ENCODE results near the gene PPIP5K1. TPM values are rescaled to one million over a fixed set of nuclear protein-coding genes. Genes with fewer than 3 reads are reported as not detected.
A peak's percentile ranks its signal among the peaks of the same experiment; 100 is the strongest.

The PPIP5K1 gene
- total and polyA plus RNA-seq, 9 of the 15 experiments (the other 6 are each of a cell fraction or from before 2014, with no cell fraction given), result 2.5 to 74.6 (median 35.1) TPM

DNA sequence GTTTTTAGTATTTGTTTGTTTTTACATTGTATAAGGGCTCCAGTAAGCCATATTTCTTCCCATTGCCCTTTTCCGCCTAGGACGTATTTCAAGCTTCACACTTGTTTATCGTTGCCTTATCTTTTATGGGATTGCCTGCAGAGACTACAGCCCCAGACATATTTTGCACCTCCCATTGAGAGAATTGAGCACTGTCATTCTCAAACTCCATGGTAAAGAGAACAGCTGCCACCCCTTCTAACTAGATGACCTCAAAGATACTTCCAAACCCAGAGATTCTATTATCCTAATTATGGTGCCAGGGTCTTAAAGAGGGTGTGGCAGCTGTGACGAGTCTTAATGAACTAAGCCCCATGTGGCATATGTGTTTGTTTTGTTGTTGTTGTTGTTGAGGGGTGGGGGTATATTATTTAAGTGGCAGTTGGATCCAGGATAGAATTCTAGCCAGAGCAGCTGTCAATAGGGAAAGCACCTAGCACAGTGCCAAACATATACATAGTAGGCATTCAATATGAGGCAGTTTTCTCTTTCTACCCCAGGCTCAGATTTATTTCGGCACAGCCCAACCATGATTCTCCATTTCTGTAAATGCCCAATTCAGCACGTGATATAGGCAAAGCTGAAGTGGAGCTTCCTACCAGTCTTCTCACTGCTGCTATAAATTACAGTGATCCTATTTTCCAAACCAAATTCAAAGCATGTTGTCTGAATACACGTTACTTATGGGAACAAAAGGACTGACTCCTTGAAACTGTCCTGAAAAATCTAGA lies 96.1 kb downstream of the PPIP5K1 start:
- intact Hi-C loops (cut with micrococcal nuclease), result no loop called here
- ChIA-PET CTCF (ENCODE audit: low intra/inter-chr PET ratio) (no interaction called here), POLR2A (interaction anchor here (0.6 to 1.9 kb wide), 7 partner anchors 10 to 719 kb away, joined by 3 to 8 read pairs (median 6); partner anchors contain the start of gene MAP1A)
- Histone ChIP-seq H3K27me3 (ENCODE audit: control insufficient read depth in 2 of 2, insufficient read depth in 2 of 2, low read length in 2 of 2) (no peaks in the 10 kb centered on the region), H3K4me2 (ENCODE audit: insufficient read depth, low read length) (peak overlapping the region; percentile 97), H4K20me1 (replicated peaks; ENCODE audit: control insufficient read depth, insufficient read depth, low read length) (no peaks in the 10 kb centered on the region), H3K27ac (ENCODE audit: extremely low read depth, low read depth, low read length) (peak overlapping the region; percentile 80), H3K36me3 (ENCODE audit: control insufficient read depth, insufficient read depth, low read length) (peaks cover 23% of the 10 kb centered on the region; the same call in 2 of the 3 replicates), H3K4me1 (replicated peaks in 1 of 2; ENCODE audit: control insufficient read depth in 2 of 2, insufficient read depth in 2 of 2, low read length in 2 of 2) (peaks cover 3 to 11% of the 10 kb centered on the region in 2 experiments; a peak in 3 of 5 replicates), H3K9ac (ENCODE audit: insufficient read depth in 1 of 2, low read depth in 2 of 2, low read length in 2 of 2) (peak overlapping the region in 1 of 2 experiments; percentile 60; a peak in 2 of 4 replicates), H3K9me1 (ENCODE audit: control insufficient read depth, insufficient read depth, low read length) (no peaks in the 10 kb centered on the region), H3K79me2 (ENCODE audit: control insufficient read depth, insufficient read depth, low read length) (0 out of 3 replicates have a peak, but pooled peaks cover 10% of the 10 kb centered on the region), H2AFZ (ENCODE audit: low read depth, low read length) (peak overlapping the region; percentile 98), H3K9me3 (replicated peaks; ENCODE audit: control insufficient read depth, insufficient read depth, low read depth, low read length) (no peaks in the 10 kb centered on the region), H3K4me3 (peak overlapping the region; percentile 77)
- no TSS peak for BruUV-seq (replicated peaks)
- DNase-seq (ENCODE audit: extremely low read depth in 1 of 4, low spot score in 3 of 4) (peak; percentile 24 to 35 (median 28)), FAIRE-seq (peak; percentile 71), ATAC-seq (peak; percentile 27)
- in situ Hi-C loops (cut with MboI), result no loop called here
- WGBS (ENCODE audit: insufficient coverage, low coverage, missing lambda C conversion rate), result 32% methylated on average over 7 of the region's 7 CpGs
- TF ChIP-seq, protein P1, sequence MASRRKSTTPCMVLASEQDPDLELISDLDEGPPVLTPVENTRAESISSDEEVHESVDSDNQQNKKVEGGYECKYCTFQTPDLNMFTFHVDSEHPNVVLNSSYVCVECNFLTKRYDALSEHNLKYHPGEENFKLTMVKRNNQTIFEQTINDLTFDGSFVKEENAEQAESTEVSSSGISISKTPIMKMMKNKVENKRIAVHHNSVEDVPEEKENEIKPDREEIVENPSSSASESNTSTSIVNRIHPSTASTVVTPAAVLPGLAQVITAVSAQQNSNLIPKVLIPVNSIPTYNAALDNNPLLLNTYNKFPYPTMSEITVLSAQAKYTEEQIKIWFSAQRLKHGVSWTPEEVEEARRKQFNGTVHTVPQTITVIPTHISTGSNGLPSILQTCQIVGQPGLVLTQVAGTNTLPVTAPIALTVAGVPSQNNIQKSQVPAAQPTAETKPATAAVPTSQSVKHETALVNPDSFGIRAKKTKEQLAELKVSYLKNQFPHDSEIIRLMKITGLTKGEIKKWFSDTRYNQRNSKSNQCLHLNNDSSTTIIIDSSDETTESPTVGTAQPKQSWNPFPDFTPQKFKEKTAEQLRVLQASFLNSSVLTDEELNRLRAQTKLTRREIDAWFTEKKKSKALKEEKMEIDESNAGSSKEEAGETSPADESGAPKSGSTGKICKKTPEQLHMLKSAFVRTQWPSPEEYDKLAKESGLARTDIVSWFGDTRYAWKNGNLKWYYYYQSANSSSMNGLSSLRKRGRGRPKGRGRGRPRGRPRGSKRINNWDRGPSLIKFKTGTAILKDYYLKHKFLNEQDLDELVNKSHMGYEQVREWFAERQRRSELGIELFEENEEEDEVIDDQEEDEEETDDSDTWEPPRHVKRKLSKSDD (conservative IDR thresholded peaks at IDR 0.05; ENCODE audit: low read length), result no peak
- no peak for TF ChIP-seq RB1 (IDR thresholded peaks at IDR 0.05; ENCODE audit: low read depth)
- no peak for TF ChIP-seq ZNF324 (CRISPR knock-in tag; IDR thresholded peaks at IDR 0.05)
- TF ChIP-seq, protein P2, sequence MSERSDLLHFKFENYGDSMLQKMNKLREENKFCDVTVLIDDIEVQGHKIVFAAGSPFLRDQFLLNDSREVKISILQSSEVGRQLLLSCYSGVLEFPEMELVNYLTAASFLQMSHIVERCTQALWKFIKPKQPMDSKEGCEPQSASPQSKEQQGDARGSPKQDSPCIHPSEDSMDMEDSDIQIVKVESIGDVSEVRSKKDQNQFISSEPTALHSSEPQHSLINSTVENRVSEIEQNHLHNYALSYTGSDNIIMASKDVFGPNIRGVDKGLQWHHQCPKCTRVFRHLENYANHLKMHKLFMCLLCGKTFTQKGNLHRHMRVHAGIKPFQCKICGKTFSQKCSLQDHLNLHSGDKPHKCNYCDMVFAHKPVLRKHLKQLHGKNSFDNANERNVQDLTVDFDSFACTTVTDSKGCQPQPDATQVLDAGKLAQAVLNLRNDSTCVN (CRISPR knock-in tag; IDR thresholded peaks at IDR 0.05), result no peak
- no peak for TF ChIP-seq ZNF124 (CRISPR knock-in tag; IDR thresholded peaks at IDR 0.05)
- peak; percentile 55 for TF ChIP-seq DPF2 (IDR thresholded peaks at IDR 0.05)
- no peak for TF ChIP-seq NONO (IDR thresholded peaks at IDR 0.05; ENCODE audit: low read depth in 2 of 2, low read length in 1 of 2)
- TF ChIP-seq, protein P3, sequence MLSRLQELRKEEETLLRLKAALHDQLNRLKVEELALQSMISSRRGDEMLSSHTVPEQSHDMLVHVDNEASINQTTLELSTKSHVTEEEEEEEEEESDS (CRISPR knock-in tag; IDR thresholded peaks at IDR 0.05), result no peak
- TF ChIP-seq, protein P4, sequence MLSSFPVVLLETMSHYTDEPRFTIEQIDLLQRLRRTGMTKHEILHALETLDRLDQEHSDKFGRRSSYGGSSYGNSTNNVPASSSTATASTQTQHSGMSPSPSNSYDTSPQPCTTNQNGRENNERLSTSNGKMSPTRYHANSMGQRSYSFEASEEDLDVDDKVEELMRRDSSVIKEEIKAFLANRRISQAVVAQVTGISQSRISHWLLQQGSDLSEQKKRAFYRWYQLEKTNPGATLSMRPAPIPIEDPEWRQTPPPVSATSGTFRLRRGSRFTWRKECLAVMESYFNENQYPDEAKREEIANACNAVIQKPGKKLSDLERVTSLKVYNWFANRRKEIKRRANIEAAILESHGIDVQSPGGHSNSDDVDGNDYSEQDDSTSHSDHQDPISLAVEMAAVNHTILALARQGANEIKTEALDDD (IDR thresholded peaks at IDR 0.05), result no peak
- TF ChIP-seq MCM5 (IDR thresholded peaks at IDR 0.05; ENCODE audit: low read depth), result no peak
- TF ChIP-seq, protein P5, sequence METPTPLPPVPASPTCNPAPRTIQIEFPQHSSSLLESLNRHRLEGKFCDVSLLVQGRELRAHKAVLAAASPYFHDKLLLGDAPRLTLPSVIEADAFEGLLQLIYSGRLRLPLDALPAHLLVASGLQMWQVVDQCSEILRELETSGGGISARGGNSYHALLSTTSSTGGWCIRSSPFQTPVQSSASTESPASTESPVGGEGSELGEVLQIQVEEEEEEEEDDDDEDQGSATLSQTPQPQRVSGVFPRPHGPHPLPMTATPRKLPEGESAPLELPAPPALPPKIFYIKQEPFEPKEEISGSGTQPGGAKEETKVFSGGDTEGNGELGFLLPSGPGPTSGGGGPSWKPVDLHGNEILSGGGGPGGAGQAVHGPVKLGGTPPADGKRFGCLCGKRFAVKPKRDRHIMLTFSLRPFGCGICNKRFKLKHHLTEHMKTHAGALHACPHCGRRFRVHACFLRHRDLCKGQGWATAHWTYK (CRISPR knock-in tag; IDR thresholded peaks at IDR 0.05), result 0 out of 2 replicates have a peak, but pooled peaks have one; percentile 48
- peak; percentile 2 for TF ChIP-seq DACH1 (IDR thresholded peaks at IDR 0.05; ENCODE audit: partially characterized antibody)
- 0 out of 2 replicates have a peak, but pooled peaks have one; percentile 27 for TF ChIP-seq NBN (IDR thresholded peaks at IDR 0.05; ENCODE audit: low read depth)
- TF ChIP-seq NFYB (IDR thresholded peaks at IDR 0.05; ENCODE audit: extremely low read depth, insufficient read length), result no peak
- no peak for TF ChIP-seq SMARCB1 (IDR thresholded peaks at IDR 0.05; ENCODE audit: insufficient read length, low read depth)

Data from K562 (cell line).